HepG2 (cell line): Measurements from ENCODE around the gene HEXIM1. TPM values are rescaled to one million over a fixed set of nuclear protein-coding genes. Genes with fewer than 3 reads are reported as not detected.

Source experiments
- ATAC-seq: fragments of 200-7000 bp; cut with Tn5 transposase; 3 replicates; pipeline ENCODE4 v1.9.1; 2020; ENCODE audit warnings: mild to moderate bottlenecking, moderate library complexity
- BruUV-seq: library from RNA; stranded (reverse); fragments of 400-500 nt; replicated peaks from 2 replicates; lab custom pipeline; 2021; lab: Mats Ljungman, UMichigan
- CTCF ChIA-PET: fragments of 300-600 bp; formaldehyde crosslinking; extraction: SDS; loops from one replicate; lab custom pipeline; 2021; ENCODE audit warnings: low total read pairs, inconsistent platforms, low intra/inter-chr PET ratio; lab: Yijun Ruan, JAX
- POLR2A ChIA-PET: fragments of 350-600 bp; sonication (Branson Sonifier 250); formaldehyde crosslinking; loops from one replicate; lab custom pipeline; 2020; ENCODE audit warnings: antibody characterized with exemption, inconsistent platforms; lab: Yijun Ruan, JAX
- DNase-seq: peaks from one replicate; pipeline ENCODE4 v3.0.0-alpha.2; 2015; ENCODE audit warnings: low spot score
- FAIRE-seq: peaks from 3 replicates; lab custom pipeline; 2011; peaks lifted over from hg19 to GRCh38; lab: Jason Lieb, UNC
- H2AFZ ChIP-seq: one replicate; pipeline ENCODE4 v1.6.1; 2011; ENCODE audit warnings: low read length, inconsistent platforms
- H3K27ac ChIP-seq: fragments of 300-600 bp; 3 replicates; pipeline ENCODE4 v1.8.0; 2011; ENCODE audit warnings: mixed run types, mild to moderate bottlenecking, mixed read lengths, low read length, inconsistent platforms; ENCODE audit not compliant: insufficient read depth; ENCODE audit errors: extremely low read length
- H3K27me3 ChIP-seq, 2 experiments: fragments of 200-600 bp in 1 of 2; 2 replicates in 1 of 2; 3 replicates in 1 of 2; pipeline versions ENCODE4 v1.6.0 to v1.8.0; 2011; ENCODE audit warnings: low read length in 2 of 2, mild to moderate bottlenecking in 2 of 2, moderate library complexity in 2 of 2, inconsistent platforms in 1 of 2; ENCODE audit not compliant: insufficient read depth in 2 of 2, control insufficient read depth in 1 of 2
- H3K36me3 ChIP-seq, 2 experiments: fragments of 200-600 bp in 1 of 2; replicated peaks in 1 of 2; 2 replicates in 1 of 2; 3 replicates in 1 of 2; pipeline versions ENCODE4 v1.5.1 to v1.8.0; 2011; ENCODE audit warnings: low read length in 2 of 2, inconsistent platforms in 1 of 2; ENCODE audit not compliant: insufficient read depth in 2 of 2, control insufficient read depth in 1 of 2
- H3K4me1 ChIP-seq: 2 replicates; pipeline ENCODE4 v1.5.1; 2012; ENCODE audit warnings: low read length, inconsistent platforms; ENCODE audit not compliant: insufficient read depth
- H3K4me2 ChIP-seq: 2 replicates; pipeline ENCODE4 v1.6.0; 2011; ENCODE audit warnings: low read depth, low read length, inconsistent platforms
- H3K4me3 ChIP-seq, 3 experiments: fragments of 200-600 bp in 1 of 3; sonication (generic), shearing (Covaris generic) in 1 of 3; replicated peaks in 1 of 3; 2 replicates each; pipeline ENCODE4 v1.5.1; 2011 to 2016; ENCODE audit warnings: low read length in 3 of 3, inconsistent platforms in 2 of 3, low read depth in 2 of 3, mild to moderate bottlenecking in 2 of 3, control low read depth in 1 of 3, mixed read lengths in 1 of 3; ENCODE audit not compliant: insufficient read depth in 1 of 3
- H3K79me2 ChIP-seq: one replicate; pipeline ENCODE4 v1.6.1; 2011; ENCODE audit warnings: low read length, inconsistent platforms; ENCODE audit not compliant: insufficient read depth
- H3K9ac ChIP-seq: 2 replicates; pipeline ENCODE4 v1.6.0; 2011; ENCODE audit warnings: mild to moderate bottlenecking, low read depth, low read length, inconsistent platforms; ENCODE audit not compliant: insufficient read depth
- H3K9me3 ChIP-seq: 2 replicates; pipeline ENCODE4 v1.5.1; 2012; ENCODE audit warnings: mild to moderate bottlenecking, low read length
- H4K20me1 ChIP-seq: 2 replicates; pipeline ENCODE4 v1.6.0; 2011; ENCODE audit warnings: inconsistent platforms, mild to moderate bottlenecking, low read length, moderate library complexity; ENCODE audit not compliant: insufficient read depth
- CERS6 ChIP-seq: sonication (generic); formaldehyde crosslinking; IDR thresholded peaks from 2 replicates; pipeline ENCODE4 v1.5.0; 2020; ENCODE audit warnings: missing genetic modification reagents
- ELK4 ChIP-seq: sonication (generic); formaldehyde crosslinking; IDR thresholded peaks from 2 replicates; pipeline ENCODE4 v1.9.0; 2021; ENCODE audit warnings: missing genetic modification reagents, borderline replicate concordance
- FOXJ3 ChIP-seq: sonication (generic); formaldehyde crosslinking; IDR thresholded peaks from 2 replicates; pipeline ENCODE4 v1.4.0; 2020; ENCODE audit warnings: missing genetic modification reagents, mild to moderate bottlenecking, borderline replicate concordance
- HMG20A ChIP-seq: IDR thresholded peaks from 2 replicates; pipeline ENCODE4 v1.6.1; 2016; ENCODE audit warnings: borderline replicate concordance
- KDM5A ChIP-seq: fragments of 200-600 bp; sonication (generic); IDR thresholded peaks from 2 replicates; pipeline ENCODE4 v1.7.0; 2018; ENCODE audit warnings: antibody characterized with exemption, mild to moderate bottlenecking, low read length, borderline replicate concordance
- NFRKB ChIP-seq: fragments of 450-650 bp; IDR thresholded peaks from 2 replicates; pipeline ENCODE4 v1.6.1; 2017
- PAF1 ChIP-seq: IDR thresholded peaks from 2 replicates; pipeline ENCODE4 v1.6.1; 2016; ENCODE audit warnings: missing genetic modification reagents, missing compliant biosample characterization
- POLR2AphosphoS2 ChIP-seq: IDR thresholded peaks from 2 replicates; pipeline ENCODE4 v1.6.1; 2011; ENCODE audit warnings: low read depth, low read length, improper control_type of control experiment
- POLR2G ChIP-seq: fragments of 200-400 bp; formaldehyde crosslinking; IDR thresholded peaks from 2 replicates; pipeline ENCODE4 v1.6.1; 2018; ENCODE audit warnings: mild to moderate bottlenecking, low read depth, low read length, moderate library complexity
- REL ChIP-seq: sonication (generic); formaldehyde crosslinking; conservative IDR thresholded peaks from 2 replicates; pipeline ENCODE4 v1.8.0; 2022; ENCODE audit warnings: mild to moderate bottlenecking, missing genetic modification reagents, moderate library complexity
- ZBTB7A ChIP-seq: sonication (generic); formaldehyde crosslinking; IDR thresholded peaks from 2 replicates; pipeline ENCODE4 v1.8.0; 2022; ENCODE audit warnings: mild to moderate bottlenecking, missing genetic modification reagents
- ZNF260 ChIP-seq: sonication (generic); formaldehyde crosslinking; IDR thresholded peaks from 2 replicates; pipeline ENCODE4 v1.4.0; 2020; ENCODE audit warnings: missing genetic modification reagents, low read depth, mild to moderate bottlenecking, borderline replicate concordance
- ZNF414 ChIP-seq: sonication (generic); formaldehyde crosslinking; IDR thresholded peaks from 2 replicates; pipeline ENCODE4 v1.5.0; 2020; ENCODE audit warnings: missing genetic modification reagents
- ZNF431 ChIP-seq: sonication (generic); formaldehyde crosslinking; IDR thresholded peaks from 2 replicates; pipeline ENCODE4 v1.9.0; 2022; ENCODE audit warnings: missing genetic modification reagents, low read depth, mild to moderate bottlenecking, borderline replicate concordance
- ZNF660 ChIP-seq: sonication (generic); formaldehyde crosslinking; IDR thresholded peaks from 2 replicates; pipeline ENCODE4 v1.5.1; 2020; ENCODE audit warnings: mild to moderate bottlenecking, low read depth, missing genetic modification reagents, borderline replicate concordance
- ZNF670 ChIP-seq: sonication (generic); formaldehyde crosslinking; IDR thresholded peaks from 2 replicates; pipeline ENCODE4 v1.8.0; 2022; ENCODE audit warnings: mild to moderate bottlenecking, missing genetic modification reagents, borderline replicate concordance
- WGBS: methylation state at CpG from one replicate; pipeline ENCODE4 v1.1.6; 2017; ENCODE audit warnings: low lambda C conversion rate; 5-methylcytosine and 5-hydroxymethylcytosine counted together
- in situ Hi-C: cut with HindIII; loops from 2 replicates; pipeline ENCODE4 v1.10.0; 2017; ENCODE audit warnings: low pct_unique_long_range_greater_than_20kb; ENCODE audit not compliant: extremely low pct_ligation_motif_present
- intact Hi-C: fragments of 100-400 bp; cut with micrococcal nuclease; formaldehyde crosslinking; loops from one replicate; pipeline ENCODE4 v1.10.0; 2022; ENCODE audit not compliant: unreplicated experiment
- polyA plus RNA-seq, 8 experiments: library from polyadenylated mRNA; depleted of rRNA in 3 of 8; stranded (reverse) in 7 of 8; unstranded in 1 of 8; fragments of >200 nt; fragmentation: Illumina TruSeq in 4 of 8; extraction: Trizol in 4 of 8; gene quantifications; 2 replicates each; pipeline versions ENCODE4 v1.2.1 to v1.2.3, GENCODE V29; 2011 to 2016; ENCODE audit warnings: low read depth in 4 of 8, missing spikeins in 1 of 8, mixed read lengths in 1 of 8; ENCODE audit not compliant: insufficient read depth in 1 of 8
- total RNA-seq, 5 experiments: library from RNA; depleted of rRNA; stranded (reverse); fragments of >200 nt; fragmentation: Illumina TruSeq; extraction: Trizol; gene quantifications; 2 replicates each; pipeline ENCODE4 v1.2.3, GENCODE V29; 2016; ENCODE audit warnings: low read depth in 1 of 5

HEXIM1 gene
- total and polyA plus RNA-seq, 2 of the 13 experiments (the other 11 are each of a cell fraction or from before 2014, with no cell fraction given) = 10.5 to 16.6 TPM

GRCh38 chr17:45103269-45103795, 44.9 kb upstream of the HEXIM1 start:
- H3K9me3 ChIP-seq = no peaks in the 10 kb centered on the region
- ChIA-PET CTCF (interaction anchor here (1.6 kb wide), 1 partner anchor 32 kb away, joined by 4 read pairs; the partner anchor contains the start of gene ACBD4), POLR2A (interaction anchor here (1.1 to 1.7 kb wide), 4 partner anchors 19 to 98 kb away, joined by 3 to 6 read pairs (median 4); partner anchors contain the start of genes HEXIM1 and NMT1)
- 0 out of 2 replicates have a peak, but pooled peaks cover under 1% of the 10 kb centered on the region for H4K20me1 ChIP-seq
- peaks cover 52 to 75% of the 10 kb centered on the region in 2 experiments for H3K36me3 ChIP-seq
- H3K27ac ChIP-seq = no peak overlapping the region
- no peaks in the 10 kb centered on the region for H3K27me3 ChIP-seq
- ATAC-seq (no peak), DNase-seq (no peak), FAIRE-seq (no peak)
- TF ChIP-seq ELK4 (CRISPR knock-in tag) (no peak), POLR2AphosphoS2 (0 out of 2 replicates have a peak, but pooled peaks have one; percentile 21)
- WGBS = 97% methylated on average over 9 of the region's 9 CpGs
- BruUV-seq = no TSS peak
- peaks cover 22% of the 10 kb centered on the region for H3K4me1 ChIP-seq
- in situ Hi-C loops = loop anchor here (10.0 kb wide), 1 partner anchor 179 kb away; no protein-coding TSS in a partner anchor
- intact Hi-C loops = no loop called here
- H3K4me3 ChIP-seq = no peak overlapping the region
- H2AFZ ChIP-seq = no peak overlapping the region
- H3K79me2 ChIP-seq = no peaks in the 10 kb centered on the region
- H3K4me2 ChIP-seq = no peak overlapping the region
- no peak overlapping the region for H3K9ac ChIP-seq

- ATAC-seq (no peak), DNase-seq (no peak), FAIRE-seq (no peak)
- Histone ChIP-seq H4K20me1 (no peaks in the 10 kb centered on the region), H3K79me2 (no peaks in the 10 kb centered on the region), H3K9me3 (no peaks in the 10 kb centered on the region), H3K4me3 (no peak overlapping the region), H3K4me2 (no peak overlapping the region), H3K9ac (no peak overlapping the region), H3K36me3 (peaks cover 49 to 70% of the 10 kb centered on the region in 2 experiments), H3K4me1 (peaks cover 23% of the 10 kb centered on the region), H2AFZ (no peak overlapping the region), H3K27ac (no peak overlapping the region), H3K27me3 (no peaks in the 10 kb centered on the region)
- in situ Hi-C loops (loop anchor here (10.0 kb wide), 1 partner anchor 179 kb away; no protein-coding TSS in a partner anchor), intact Hi-C loops (no loop called here)
- WGBS = 100% methylated on average over 8 of the region's 8 CpGs
- no TSS peak for BruUV-seq
- POLR2A ChIA-PET = interaction anchor here (1.6 kb wide), 1 partner anchor 43 kb away, joined by 4 read pairs; the partner anchor contains the start of gene NMT1
- CTCF ChIA-PET = no interaction called here
- TF ChIP-seq FOXJ3 (CRISPR knock-in tag) (no peak), PAF1 (no peak), HMG20A (CRISPR knock-in tag) (no peak), KDM5A (no peak), ZBTB7A (CRISPR knock-in tag) (no peak), NFRKB (no peak), ZNF660 (CRISPR knock-in tag) (no peak), ZNF260 (CRISPR knock-in tag) (no peak), POLR2G (no peak), REL (CRISPR knock-in tag) (no peak), ZNF414 (CRISPR knock-in tag) (no peak), CERS6 (no peak), ZNF431 (no peak), ZNF670 (CRISPR knock-in tag) (no peak)
These were observed 44.2 kb upstream of the HEXIM1 start for GRCh38 chr17:45104029-45104428.
